ENCODE measurements around the gene SRPK1.

DNA sequence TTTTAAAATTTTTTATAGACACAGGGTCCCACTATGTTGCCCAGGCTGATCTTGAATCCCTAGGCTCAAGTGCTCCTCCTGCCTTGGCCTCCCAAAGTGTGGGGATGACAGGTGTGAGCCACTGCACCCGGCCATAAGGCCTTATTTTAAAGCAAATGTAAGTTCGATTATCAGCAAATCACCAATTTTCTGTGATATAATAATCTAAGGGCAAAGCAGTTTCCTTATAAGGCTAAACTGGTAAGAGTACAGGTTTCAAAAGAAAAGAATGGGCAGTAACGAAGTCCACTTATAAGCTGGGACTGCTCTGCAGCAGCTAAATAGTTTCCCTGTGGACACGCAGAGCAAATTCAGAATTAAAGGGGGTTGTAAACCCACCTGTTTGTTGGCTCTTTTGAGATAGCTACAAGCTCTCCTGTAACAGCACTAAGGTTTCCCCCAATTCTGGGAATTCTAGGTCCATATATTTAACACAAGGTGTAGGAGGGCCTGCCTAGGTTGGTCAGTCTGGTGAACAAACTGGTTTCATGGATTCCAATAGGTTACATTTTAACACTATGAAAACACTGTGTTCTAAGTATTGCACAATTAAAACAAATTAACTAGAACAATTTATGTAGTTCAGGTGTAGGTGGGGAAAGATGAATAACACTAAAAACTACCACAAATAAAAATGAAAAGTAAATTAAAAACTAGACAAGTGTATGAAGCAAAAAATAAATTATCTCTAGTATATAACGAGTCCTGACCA lies 89.5 kb downstream of the SRPK1 start:
- TF ChIP-seq, protein P1, sequence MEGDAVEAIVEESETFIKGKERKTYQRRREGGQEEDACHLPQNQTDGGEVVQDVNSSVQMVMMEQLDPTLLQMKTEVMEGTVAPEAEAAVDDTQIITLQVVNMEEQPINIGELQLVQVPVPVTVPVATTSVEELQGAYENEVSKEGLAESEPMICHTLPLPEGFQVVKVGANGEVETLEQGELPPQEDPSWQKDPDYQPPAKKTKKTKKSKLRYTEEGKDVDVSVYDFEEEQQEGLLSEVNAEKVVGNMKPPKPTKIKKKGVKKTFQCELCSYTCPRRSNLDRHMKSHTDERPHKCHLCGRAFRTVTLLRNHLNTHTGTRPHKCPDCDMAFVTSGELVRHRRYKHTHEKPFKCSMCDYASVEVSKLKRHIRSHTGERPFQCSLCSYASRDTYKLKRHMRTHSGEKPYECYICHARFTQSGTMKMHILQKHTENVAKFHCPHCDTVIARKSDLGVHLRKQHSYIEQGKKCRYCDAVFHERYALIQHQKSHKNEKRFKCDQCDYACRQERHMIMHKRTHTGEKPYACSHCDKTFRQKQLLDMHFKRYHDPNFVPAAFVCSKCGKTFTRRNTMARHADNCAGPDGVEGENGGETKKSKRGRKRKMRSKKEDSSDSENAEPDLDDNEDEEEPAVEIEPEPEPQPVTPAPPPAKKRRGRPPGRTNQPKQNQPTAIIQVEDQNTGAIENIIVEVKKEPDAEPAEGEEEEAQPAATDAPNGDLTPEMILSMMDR (IDR thresholded peaks at IDR 0.05): no peak
- TF ChIP-seq POLR2A (IDR thresholded peaks at IDR 0.05) (no peak), POLR2AphosphoS5 (IDR thresholded peaks at IDR 0.05) (no peak), EP300 (IDR thresholded peaks at IDR 0.05) (no peak)

Data from stomach (tissue), 4 donors.